Transverse colon (tissue), 4 donors: ENCODE data around the gene COL6A1. TPM values are rescaled to one million over a fixed set of nuclear protein-coding genes. Genes with fewer than 3 reads are reported as not detected.
A peak's percentile ranks its signal among the peaks of the same experiment; 100 is the strongest.

Source experiments
- DNase-seq: peaks from one replicate; pipeline ENCODE4 v3.0.0-alpha.2; 2019
- H3K27ac ChIP-seq, 4 donors: fragments of 200-600 bp; sonication (generic); 2 replicates each; pipeline ENCODE4 v1.5.1; 2016 to 2018; ENCODE audit warnings: inconsistent platforms in 4 of 4
- H3K27me3 ChIP-seq: fragments of 200-600 bp; sonication (generic); 2 replicates; pipeline ENCODE4 v1.5.1; 2017; ENCODE audit warnings: inconsistent platforms
- H3K36me3 ChIP-seq, 4 donors: fragments of 200-600 bp; sonication (generic); 2 replicates each; pipeline ENCODE4 v1.5.1; 2017 to 2019; ENCODE audit warnings: inconsistent platforms in 4 of 4
- H3K4me1 ChIP-seq, 4 donors: fragments of 200-600 bp; sonication (generic); 2 replicates each; pipeline ENCODE4 v1.5.1; 2017 to 2020; ENCODE audit warnings: inconsistent platforms in 4 of 4
- H3K4me3 ChIP-seq, 4 donors: fragments of 200-600 bp; sonication (generic); 1 replicate in 1 of 4; 2 replicates in 3 of 4; pipeline versions ENCODE4 v1.5.1 to v1.6.1; 2017 to 2019; ENCODE audit warnings: inconsistent platforms in 4 of 4
- H3K9me3 ChIP-seq, 2 donors: fragments of 200-600 bp; sonication (generic); 2 replicates each; pipeline ENCODE4 v1.5.1; 2017 to 2019; ENCODE audit warnings: inconsistent platforms in 2 of 2
- EP300 ChIP-seq: sonication (generic); formaldehyde crosslinking; IDR thresholded peaks from one replicate; pipeline ENCODE4 v1.6.1; 2017; ENCODE audit warnings: antibody characterized with exemption, low read depth
- POLR2A ChIP-seq: fragments of 450-650 bp; IDR thresholded peaks from one replicate; pipeline ENCODE4 v1.6.1; 2016; ENCODE audit warnings: antibody characterized with exemption, mild to moderate bottlenecking, moderate library complexity
- POLR2AphosphoS5 ChIP-seq, 3 donors: sonication (generic); formaldehyde crosslinking; IDR thresholded peaks; one replicate each; pipeline ENCODE4 v1.6.1; 2016; ENCODE audit warnings: antibody characterized with exemption in 3 of 3
- WGBS, 2 donors: methylation state at CpG; one replicate each; pipeline ENCODE4 v1.1.5; 2018; ENCODE audit warnings: low coverage in 1 of 2; 5-methylcytosine and 5-hydroxymethylcytosine counted together
- in situ Hi-C, 4 donors: fragments of 200-750 bp; cut with MboI; loops; one replicate each; pipeline versions ENCODE4 v1.15.0 to v1.15.1; 2017; ENCODE audit warnings: low sequenced_read_pairs in 3 of 4, low pct_ligation_motif_present in 1 of 4, low pct_unique_long_range_greater_than_20kb in 1 of 4
- intact Hi-C: fragments of 100-400 bp; cut with DNase I; formaldehyde crosslinking; loops from one replicate; pipeline ENCODE4 v1.15.1; 2023; ENCODE audit warnings: low total_unique reads
- total RNA-seq, 4 donors: library from RNA; depleted of rRNA; stranded (reverse); fragments of >200 nt; gene quantifications; one replicate each; pipeline ENCODE4 v1.1.0, GENCODE V29; 2016
- TF ChIP-seq, protein P1 (sequence below), 5 experiments: fragments of 200-600 bp in 3 of 5; fragments of 450-650 bp in 2 of 5; sonication (generic) in 3 of 5; IDR thresholded peaks; 1 replicate in 2 of 5; 2 replicates in 3 of 5; pipeline ENCODE4 v1.5.1; 2016 to 2017; ENCODE audit warnings: antibody characterized with exemption in 5 of 5, inconsistent platforms in 3 of 5, mild to moderate bottlenecking in 2 of 5, moderate library complexity in 1 of 5

Gene COL6A1
- total RNA-seq, 4 donors from 2014 or later: 166 to 580 (median 346) TPM

DNA sequence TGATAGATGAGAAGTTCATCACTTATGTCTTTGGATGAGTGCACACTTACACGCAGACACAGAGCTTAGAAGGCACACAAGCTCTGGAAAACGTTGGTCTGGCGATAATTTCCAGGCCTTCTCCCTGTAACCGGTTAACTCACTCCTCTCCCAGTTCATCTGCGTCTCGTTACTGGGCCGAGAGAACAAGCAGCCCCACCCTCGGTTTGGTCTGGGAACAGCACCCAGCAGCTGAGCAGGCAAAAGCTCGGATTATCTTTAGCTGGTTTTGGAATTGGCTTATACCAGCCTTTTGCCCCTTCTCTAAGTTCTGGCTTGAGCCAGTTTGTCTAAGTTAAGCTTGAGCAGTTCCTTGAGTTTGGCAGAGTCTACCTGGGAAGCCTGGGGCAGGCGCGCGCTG, 27.3 kb upstream of the COL6A1 start:
- peaks cover 7 to 24% (median 10%) of the 10 kb centered on the region in 4 donors for H3K4me1 ChIP-seq
- in situ Hi-C loops (loop anchor here in 1 of 4 donors (25.0 kb wide), 1 partner anchor 158 kb away; no protein-coding TSS in a partner anchor), intact Hi-C loops (no loop called here)
- no peaks in the 10 kb centered on the region for H3K27me3 ChIP-seq
- no peak overlapping the region for H3K4me3 ChIP-seq
- WGBS, 2 donors: 56% methylated on average over 12 of the region's 12 CpGs; no CpG with 5 or more reads in 1 of the 2 donors
- peak overlapping the region; percentile 61 to 80 (median 71) for H3K27ac ChIP-seq
- no peak for DNase-seq
- no peaks in the 10 kb centered on the region for H3K9me3 ChIP-seq
- H3K36me3 ChIP-seq: no peaks in the 10 kb centered on the region
- no peak for TF ChIP-seq EP300
- TF ChIP-seq POLR2AphosphoS5 (IDR thresholded peaks at IDR 0.05): no peak
- TF ChIP-seq, protein P1, sequence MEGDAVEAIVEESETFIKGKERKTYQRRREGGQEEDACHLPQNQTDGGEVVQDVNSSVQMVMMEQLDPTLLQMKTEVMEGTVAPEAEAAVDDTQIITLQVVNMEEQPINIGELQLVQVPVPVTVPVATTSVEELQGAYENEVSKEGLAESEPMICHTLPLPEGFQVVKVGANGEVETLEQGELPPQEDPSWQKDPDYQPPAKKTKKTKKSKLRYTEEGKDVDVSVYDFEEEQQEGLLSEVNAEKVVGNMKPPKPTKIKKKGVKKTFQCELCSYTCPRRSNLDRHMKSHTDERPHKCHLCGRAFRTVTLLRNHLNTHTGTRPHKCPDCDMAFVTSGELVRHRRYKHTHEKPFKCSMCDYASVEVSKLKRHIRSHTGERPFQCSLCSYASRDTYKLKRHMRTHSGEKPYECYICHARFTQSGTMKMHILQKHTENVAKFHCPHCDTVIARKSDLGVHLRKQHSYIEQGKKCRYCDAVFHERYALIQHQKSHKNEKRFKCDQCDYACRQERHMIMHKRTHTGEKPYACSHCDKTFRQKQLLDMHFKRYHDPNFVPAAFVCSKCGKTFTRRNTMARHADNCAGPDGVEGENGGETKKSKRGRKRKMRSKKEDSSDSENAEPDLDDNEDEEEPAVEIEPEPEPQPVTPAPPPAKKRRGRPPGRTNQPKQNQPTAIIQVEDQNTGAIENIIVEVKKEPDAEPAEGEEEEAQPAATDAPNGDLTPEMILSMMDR (IDR thresholded peaks at IDR 0.05): peak in 2 of 5 experiments; percentile 24 to 30
- TF ChIP-seq POLR2A: no peak

DNA sequence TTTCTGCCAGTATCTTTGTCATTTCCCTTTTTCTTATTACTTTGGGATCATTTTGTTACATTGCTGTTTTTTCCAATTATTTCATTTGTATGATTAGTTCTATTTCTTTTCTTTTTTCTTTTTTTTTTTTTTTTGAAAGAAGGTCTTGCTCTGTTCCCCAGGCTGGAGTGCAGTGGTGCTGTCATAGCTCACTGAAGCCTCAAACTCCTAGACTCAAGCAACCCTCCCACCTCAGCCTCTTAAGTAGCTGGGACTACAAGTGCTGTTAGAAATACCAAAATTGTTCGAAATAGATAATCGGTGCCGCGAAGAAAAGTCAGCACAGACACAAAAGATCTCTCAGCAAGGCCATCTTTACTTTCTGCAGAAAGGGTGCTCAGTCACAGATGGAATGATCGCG, 26.6 kb upstream of the COL6A1 start:
- Histone ChIP-seq H3K4me1 (peaks cover 7 to 24% (median 10%) of the 10 kb centered on the region in 4 donors), H3K36me3 (no peaks in the 10 kb centered on the region), H3K4me3 (no peak overlapping the region), H3K9me3 (no peaks in the 10 kb centered on the region), H3K27me3 (no peaks in the 10 kb centered on the region), H3K27ac (peak overlapping the region in 2 of 4 donors; percentile 61 to 80)
- DNase-seq: no peak
- TF ChIP-seq POLR2A (no peak), EP300 (no peak), POLR2AphosphoS5 (IDR thresholded peaks at IDR 0.05) (no peak)
- TF ChIP-seq, protein P1 (IDR thresholded peaks at IDR 0.05): no peak
- intact Hi-C loops: no loop called here
- in situ Hi-C loops: loop anchor here in 1 of 4 donors (25.0 kb wide), 1 partner anchor 157 kb away; no protein-coding TSS in a partner anchor
- WGBS, 2 donors: 91 to 100% methylated on average over 6 of the region's 6 CpGs

DNA sequence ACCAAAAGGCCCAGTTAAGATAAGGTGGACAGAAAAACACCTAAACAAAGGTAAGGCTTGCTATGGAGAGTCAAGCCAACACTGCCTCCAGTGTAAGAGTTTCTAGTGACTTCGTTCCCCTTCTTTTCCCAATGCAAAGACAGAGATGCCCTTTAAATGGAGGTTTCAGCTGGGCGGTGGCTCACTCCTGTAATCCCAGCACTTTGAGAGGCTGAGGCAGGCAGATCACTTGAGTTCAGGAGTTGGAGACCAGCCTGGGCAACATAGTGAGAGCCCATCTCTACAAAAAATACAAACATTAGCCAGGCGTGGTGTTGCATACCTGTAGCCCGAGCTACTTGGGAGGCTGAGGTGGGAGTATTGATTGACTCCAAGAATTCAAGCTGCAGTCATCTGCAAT, 24.0 kb upstream of the COL6A1 start:
- intact Hi-C loops: no loop called here
- Histone ChIP-seq H3K27me3 (no peaks in the 10 kb centered on the region), H3K4me1 (peaks cover 0 to 16% (median 4%) of the 10 kb centered on the region in 4 donors), H3K27ac (peak overlapping the region; percentile 4 to 69 (median 34)), H3K9me3 (no peaks in the 10 kb centered on the region), H3K36me3 (no peaks in the 10 kb centered on the region), H3K4me3 (no peak overlapping the region)
- 60 to 79% methylated on average over 1 to 4 of the region's 4 CpGs for WGBS, 2 donors
- TF ChIP-seq, protein P1 (IDR thresholded peaks at IDR 0.05): no peak
- TF ChIP-seq EP300 (no peak), POLR2AphosphoS5 (IDR thresholded peaks at IDR 0.05) (no peak), POLR2A (no peak)
- no peak for DNase-seq
- in situ Hi-C loops: loop anchor here in 1 of 4 donors (25.0 kb wide), 1 partner anchor 155 kb away; no protein-coding TSS in a partner anchor

DNA sequence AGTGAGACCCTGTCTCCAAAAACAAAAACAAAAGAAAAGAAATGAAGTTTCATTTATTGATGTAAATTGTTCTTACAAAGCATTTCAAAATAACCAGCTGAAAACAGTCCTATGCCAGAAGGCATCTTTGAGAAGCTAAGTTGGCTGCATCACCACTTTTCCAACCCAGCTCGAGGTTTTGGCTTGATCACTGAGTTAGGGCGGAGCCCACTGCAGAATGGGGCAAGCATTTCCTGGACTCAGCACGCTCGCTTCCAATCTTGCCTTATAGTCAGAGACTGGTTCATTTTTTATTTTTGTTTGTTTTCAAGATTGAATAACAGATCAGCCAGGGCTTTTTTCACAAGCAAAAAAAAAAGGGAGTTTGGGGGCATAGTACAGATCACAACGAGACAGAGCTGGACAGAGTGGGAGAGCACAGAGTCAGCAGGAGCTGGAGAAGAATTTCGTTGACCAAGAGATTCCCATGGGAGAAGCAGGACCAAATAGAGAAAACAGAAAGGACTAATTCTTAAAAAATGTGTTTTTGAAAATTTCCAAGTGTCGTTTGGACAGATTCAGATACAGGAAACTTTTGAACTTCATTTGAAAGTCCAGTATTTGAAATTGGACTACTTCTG, 23.5 kb upstream of the COL6A1 start:
- WGBS, 2 donors: 29 to 39% methylated on average over 3 to 7 of the region's 7 CpGs
- no peak for DNase-seq
- H3K4me3 ChIP-seq: no peak overlapping the region
- no peaks in the 10 kb centered on the region for H3K36me3 ChIP-seq
- peak overlapping the region; percentile 4 to 69 (median 34) for H3K27ac ChIP-seq
- intact Hi-C loops: no loop called here
- H3K4me1 ChIP-seq: peaks cover 0 to 16% (median 4%) of the 10 kb centered on the region in 4 donors
- H3K9me3 ChIP-seq: no peaks in the 10 kb centered on the region
- TF ChIP-seq POLR2A (no peak), POLR2AphosphoS5 (IDR thresholded peaks at IDR 0.05) (no peak), EP300 (no peak)
- TF ChIP-seq, protein P1 (IDR thresholded peaks at IDR 0.05): no peak
- no peaks in the 10 kb centered on the region for H3K27me3 ChIP-seq
- in situ Hi-C loops: loop anchor here in 1 of 4 donors (25.0 kb wide), 1 partner anchor 154 kb away; no protein-coding TSS in a partner anchor
